ENCODE results near the gene IQGAP2. TPM values are rescaled to one million over a fixed set of nuclear protein-coding genes. Genes with fewer than 3 reads are reported as not detected.

Gene IQGAP2
- total RNA-seq, 1 donor from 2014 or later, result 20.7 TPM

DNA sequence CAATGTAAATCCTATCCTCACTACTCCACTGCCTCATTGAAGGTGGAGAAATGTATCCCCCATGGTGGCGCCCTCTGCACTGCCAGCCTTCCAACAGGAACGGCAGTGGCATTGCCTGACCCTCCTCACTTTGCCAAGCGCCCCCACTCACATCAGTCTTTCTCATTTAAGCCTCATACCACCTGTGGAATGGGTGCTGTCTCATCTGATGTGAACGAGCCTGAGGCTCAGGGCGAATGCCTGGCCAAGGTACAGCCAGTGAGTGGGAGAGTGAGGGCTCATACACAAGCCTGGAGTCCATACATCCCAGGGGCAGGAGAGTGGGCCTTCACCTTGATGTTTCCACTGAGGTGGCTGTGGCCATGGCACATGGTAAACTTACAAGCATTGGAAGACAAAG lies 209.9 kb downstream of the IQGAP2 start:
- no peak for DNase-seq

DNA sequence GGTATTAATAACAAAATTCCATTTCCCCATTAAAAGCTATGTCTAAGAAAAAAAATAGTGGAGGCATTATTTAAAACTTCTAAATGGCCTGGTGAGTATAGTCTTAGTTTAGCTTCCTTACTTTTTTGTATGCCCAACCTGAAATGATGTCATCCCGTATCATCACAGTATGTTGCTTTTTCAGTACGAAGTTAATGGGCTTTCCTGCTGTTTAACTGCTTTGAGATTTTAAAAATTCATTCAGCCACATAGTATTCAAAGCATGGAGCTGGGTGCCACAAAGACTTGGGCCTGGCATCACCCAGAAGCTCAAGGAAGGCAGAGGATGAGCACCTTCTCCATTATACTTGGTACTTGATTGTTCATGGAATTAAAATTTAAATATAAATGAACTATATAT lies 212.7 kb downstream of the IQGAP2 start:
- no peak for DNase-seq

DNA sequence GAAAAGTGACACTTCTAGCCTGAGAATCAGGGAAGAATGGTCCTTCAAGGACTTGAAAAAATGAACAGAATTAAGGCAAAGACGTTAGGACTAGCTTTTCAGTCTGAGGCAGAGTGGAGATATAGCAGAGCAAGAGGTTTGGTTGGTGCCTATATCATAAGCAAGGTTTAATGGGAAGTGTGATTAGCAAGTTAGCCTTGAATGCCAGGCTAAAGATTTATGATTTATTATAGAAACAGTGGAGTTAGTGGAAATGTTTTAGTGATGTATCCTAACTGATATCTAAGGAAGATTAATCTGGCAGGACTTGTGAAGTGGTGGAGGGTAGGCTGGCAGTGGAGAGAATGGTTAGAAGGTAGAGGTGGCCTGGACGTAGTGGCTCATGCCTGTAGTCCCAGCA lies 213.1 kb downstream of the IQGAP2 start:
- no peak for DNase-seq

DNA sequence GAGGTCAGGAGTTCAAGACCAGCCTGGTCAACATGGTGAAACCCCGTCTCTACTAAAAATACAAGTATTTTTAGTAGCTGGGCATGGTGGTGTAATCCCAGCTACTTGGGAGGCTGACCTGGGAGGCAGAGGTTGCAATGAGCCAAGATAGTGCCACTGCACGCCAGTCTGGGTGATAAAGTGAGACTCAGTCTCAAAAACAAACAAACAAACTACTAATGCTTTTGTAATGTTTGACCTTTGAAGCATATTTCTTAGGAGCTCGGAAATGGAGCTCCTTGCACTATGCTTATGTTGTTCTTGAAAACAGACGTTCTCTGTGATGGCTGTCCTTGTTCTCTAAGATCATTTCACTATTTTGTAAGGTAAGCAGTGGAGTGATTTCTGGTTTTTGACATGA lies 214.1 kb downstream of the IQGAP2 start:
- DNase-seq, result no peak

GRCh38 chr5:76617675-76618074 lies 214.6 kb downstream of the IQGAP2 start:
- DNase-seq, result no peak

DNA sequence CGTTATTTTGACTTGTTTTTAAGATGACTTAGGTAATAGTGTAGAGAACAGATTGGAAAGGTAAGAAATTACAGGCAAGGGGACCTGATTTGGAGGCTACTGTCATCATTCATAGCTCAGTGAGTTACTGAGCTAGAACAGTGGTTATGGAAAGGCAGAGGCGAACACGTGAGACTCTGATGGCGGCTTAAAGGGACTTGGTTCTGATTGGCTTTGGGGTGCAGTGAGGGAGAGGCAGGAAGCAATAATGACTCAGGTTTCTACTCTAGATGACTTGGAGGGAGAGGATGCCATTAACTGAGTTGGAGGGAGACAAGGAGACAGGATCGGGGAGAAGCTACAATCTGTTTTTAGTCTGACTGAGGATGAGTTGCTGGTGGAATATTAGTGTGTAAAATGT lies 217.1 kb downstream of the IQGAP2 start:
- no peak for DNase-seq

GRCh38 chr5:76622076-76622475 lies 219.0 kb downstream of the IQGAP2 start:
- DNase-seq, result no peak

GRCh38 chr5:76622973-76623596 lies 220.0 kb downstream of the IQGAP2 start, which contains the start of gene F2RL2:
Gene F2RL2 (minus strand): TSS chr5:76623403. CDS start chr5:76623230, 173 bp downstream.
- no peak for DNase-seq

DNA sequence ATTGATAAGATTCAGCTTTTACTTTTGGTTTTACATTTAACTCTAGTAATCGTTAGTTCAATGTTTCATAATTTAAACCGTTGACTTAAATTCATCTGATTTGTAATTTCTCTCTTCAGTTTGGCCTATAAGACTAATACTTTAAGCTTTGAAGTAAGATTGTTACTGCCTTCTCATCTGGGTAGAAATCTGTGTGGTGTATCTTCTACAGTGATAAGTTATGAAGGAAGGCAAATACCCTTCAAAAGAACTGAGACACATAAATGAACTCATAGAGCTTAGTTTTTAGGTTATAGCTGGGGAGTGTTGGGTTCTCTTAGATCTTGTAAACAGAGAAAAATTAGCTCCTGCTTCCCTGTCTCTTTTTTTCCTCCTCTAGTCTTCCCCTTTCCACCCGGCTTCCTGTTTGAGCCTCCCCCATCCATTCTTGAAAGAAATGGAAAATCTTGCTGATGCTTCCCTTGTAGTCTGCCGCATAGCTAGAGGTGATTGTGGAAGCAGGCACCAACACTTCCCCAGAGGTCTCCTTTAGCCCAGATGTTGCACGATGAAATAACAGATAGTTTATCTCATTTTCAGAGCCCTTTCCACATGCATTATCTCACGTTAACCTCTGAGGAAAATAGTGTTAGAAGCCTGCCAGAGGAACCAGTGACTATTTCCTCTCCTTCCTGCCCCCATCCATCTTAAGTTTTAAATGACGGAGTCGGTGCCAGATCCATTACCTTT lies 222.2 kb downstream of the IQGAP2 start:
- DNase-seq, result no peak

DNA sequence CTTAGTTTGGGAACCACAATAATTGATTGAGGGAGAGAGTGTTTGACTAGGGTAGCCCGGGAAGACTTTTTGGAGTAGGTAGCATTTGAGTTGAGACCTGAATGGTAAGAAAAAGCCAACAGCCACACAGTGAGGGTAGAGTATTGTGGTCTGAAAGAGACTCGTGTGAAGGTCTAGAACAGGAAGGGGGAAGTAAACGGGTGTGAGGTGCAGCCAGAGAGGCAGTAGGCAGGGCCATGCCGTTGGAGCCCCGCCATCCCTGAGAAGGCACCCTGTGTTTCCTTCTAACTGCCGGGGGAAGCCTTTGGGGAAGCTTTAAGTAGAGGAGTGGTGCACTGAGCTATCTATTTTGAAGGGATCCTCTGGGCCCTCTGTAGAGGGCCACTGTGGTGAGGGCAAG lies 223.7 kb downstream of the IQGAP2 start:
- no peak for DNase-seq

DNA sequence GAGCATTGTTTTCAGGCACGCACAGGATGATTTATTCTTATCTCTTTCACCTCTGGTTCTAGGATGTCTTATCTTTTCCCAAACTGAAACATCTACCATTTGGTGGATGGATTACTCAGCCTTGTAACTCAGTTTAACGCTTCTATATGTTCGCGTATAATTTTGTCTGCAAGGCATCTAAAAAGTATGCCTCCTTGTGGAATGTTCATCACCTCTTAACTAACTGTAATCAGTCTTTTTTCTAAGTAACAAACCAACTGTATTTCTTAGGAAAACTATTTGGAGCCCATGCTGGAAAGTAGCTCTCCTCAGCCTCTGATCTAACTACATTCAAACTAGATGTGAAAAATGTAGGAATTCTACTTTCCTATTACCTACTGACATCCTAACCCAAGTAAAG lies 231.6 kb downstream of the IQGAP2 start:
- no peak for DNase-seq

- DNase-seq, result no peak
These were observed 234.4 kb downstream of the IQGAP2 start for GRCh38 chr5:76637490-76637889.

GRCh38 chr5:76638479-76638878 lies 235.4 kb downstream of the IQGAP2 start:
- DNase-seq, result no peak

GRCh38 chr5:76641514-76642120 lies 238.5 kb downstream of the IQGAP2 start:
- no peak for DNase-seq

DNA sequence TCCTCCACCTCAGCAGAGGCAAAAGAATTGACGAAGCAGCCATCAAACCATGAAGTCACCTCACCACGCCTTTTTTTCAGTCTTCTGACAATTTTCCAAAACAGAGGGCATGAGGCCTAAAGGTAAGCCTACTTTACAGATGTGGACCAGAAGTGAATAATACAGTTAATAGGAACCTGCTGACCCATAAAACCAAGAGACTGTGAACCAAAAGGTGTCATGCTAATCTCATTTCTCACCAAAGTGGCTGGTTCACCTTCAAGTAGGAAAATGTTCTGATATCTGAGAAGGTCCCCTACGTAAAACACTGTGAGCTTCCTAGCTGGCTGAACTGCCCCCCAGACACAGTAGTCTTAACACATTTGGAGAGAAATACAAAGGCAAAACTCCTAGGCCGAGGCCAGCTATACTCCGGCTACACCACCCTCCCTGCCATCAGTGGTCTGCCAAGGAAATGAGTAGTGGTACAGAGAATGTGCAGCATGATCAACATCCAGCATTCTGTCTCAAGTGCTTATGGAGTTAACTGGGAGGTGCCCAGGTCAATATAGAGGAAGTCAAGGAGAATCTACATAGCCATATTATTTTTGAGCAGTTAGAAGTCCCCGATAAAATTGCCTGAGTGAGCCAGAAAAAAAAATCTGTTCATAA lies 239.4 kb downstream of the IQGAP2 start:
- no peak for DNase-seq

DNA sequence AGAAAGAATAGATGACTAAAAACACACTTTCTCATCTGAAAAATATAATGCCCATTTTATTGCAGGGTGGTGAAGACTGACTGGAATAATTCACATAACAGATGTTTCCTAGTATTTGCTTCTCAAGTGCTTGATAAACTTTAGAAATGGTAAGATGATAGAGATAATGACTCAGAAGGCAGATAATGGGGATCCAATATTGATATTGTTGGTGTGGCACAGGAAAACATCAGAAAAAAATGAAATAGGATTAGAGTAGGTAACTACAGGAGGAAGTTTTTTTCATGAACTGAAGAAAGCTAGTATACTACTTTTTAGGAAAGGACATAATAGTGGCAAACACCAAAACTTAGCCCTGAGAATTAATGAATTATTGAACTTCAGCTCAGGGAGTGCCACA lies 240.3 kb downstream of the IQGAP2 start:
- DNase-seq, result no peak

DNA sequence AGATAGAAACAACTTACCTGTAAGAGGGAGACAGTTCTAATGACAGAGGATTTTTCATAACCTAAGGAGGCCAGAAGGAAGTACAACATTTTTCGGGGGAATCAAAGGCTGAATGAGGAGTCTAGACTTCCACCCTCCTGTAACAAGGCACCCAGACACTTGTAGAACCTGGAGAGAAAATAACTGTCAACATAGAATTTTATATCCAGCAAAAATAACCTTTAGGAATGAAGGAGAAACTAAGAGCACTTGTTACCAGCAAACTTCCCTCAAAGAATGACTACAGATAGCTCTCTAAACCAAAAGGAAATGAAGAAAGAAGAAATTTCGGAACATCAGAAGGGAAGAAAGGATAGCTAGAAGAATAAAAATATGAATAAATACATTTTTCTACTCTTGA lies 246.1 kb downstream of the IQGAP2 start:
- DNase-seq, result no peak

DNA sequence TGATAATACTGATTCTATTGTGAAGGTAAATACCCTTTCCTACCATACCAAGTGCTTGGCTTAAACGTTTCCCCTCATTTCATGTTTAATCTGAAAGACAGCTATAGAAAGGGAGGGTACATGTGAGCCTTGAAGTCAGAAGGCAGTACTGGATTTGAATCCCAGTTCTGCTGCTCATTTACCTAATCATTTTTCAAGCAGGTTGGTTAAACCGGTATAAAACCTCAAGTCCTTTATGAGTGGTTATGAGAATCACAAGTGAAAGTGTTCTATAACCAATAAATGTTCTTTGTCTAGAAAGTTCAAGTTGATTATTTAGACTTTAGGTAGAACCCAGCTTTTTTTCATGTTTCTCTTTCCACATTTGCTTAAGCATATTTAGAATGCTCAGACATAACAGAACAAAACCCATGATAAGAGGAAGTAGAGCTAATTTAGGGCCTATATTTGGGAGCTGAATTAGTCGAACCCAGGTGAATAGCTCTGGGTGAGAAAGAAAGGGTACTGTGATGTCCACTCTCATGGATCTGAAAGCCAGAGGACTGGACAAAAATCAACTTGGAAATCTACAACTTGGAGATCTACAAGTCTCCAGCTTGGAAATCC lies 249.8 kb downstream of the IQGAP2 start:
- no peak for DNase-seq

DNA sequence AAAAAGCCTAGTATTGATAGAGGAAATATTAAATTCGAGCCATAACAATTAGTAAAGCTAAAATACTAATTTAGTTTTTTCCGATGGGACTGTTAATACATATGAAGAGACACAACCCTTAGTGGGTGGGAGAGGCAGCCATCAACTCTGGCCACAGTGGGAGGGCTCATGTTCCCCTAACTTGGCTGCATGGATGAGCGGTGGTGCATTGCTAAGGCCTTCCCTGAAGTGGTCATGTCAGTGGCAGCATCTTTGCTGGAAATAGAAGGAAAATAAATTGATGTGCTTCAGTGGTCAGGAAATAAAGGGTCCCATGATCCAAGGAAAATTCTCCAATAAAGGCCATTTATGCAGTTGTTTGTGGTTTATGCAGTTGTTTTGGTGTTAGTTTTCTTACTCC lies 254.0 kb downstream of the IQGAP2 start:
- DNase-seq, result no peak

DNA sequence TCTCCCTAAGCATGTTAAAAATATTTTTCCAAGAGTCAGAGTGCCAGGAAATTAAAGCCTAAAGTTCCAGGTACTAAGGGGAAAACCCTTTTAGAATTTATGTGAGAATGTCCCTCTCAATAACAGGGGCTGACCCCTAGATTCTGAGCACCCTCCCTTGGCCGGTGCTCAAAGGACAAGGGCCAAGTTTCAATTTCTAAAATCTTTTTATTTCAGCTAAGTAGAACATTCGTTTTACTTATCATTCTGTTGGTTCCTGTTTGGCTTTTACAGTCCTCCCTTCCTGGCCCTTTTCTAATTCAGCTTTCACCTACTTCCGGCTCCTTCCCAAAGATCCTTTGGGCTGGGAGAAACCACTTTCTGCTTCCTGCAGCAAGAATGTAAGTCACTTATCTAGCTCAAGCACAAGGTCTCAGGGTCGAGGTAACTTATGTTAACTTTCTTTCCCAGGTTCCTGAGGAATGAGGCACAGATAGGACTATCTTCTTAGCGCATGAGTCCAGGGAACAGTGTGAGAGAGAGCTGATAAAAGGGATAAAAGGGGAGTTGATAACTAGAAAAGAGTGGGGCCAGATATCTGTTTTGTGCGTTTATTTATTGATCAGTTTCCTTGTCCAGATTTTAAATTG lies 254.7 kb downstream of the IQGAP2 start:
- no peak for DNase-seq

DNA sequence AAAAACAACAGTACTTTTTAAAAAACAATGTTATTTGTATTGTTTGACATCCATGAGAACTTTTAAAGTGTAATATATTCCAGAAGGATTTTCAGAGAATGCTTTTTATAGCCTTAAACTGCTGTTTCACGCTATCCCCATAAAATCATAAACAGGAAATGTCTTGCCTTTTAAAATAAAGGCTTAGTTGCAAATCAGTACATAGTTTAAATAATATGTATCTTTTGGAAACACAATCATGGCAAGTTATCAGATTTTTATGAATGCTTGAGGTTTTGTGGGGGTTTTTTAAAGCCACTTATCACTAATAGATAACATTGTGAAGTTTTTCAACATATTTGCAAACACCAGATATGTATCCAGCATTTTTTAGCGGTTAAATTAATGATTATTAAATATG lies 257.3 kb downstream of the IQGAP2 start:
- no peak for DNase-seq

GRCh38 chr5:76662521-76662920 lies 259.4 kb downstream of the IQGAP2 start:
- no peak for DNase-seq

Measured in occipital lobe (tissue), 2 donors.